HG03565 (cell line): Measurements from ENCODE around the gene AQP11.
"Not testable (repeated sequence)": the region's sequence is repeated elsewhere in the genome, so short reads cannot be mapped to it uniquely, and the experiment has no call there.

Experiments used
- ATAC-seq: cut with Tn5 transposase; IDR thresholded peaks from one replicate; pipeline ENCODE4 v1.9.1; 2021; ENCODE audit warnings: mild to moderate bottlenecking, moderate library complexity; ENCODE audit not compliant: unreplicated experiment

Gene AQP11

DNA sequence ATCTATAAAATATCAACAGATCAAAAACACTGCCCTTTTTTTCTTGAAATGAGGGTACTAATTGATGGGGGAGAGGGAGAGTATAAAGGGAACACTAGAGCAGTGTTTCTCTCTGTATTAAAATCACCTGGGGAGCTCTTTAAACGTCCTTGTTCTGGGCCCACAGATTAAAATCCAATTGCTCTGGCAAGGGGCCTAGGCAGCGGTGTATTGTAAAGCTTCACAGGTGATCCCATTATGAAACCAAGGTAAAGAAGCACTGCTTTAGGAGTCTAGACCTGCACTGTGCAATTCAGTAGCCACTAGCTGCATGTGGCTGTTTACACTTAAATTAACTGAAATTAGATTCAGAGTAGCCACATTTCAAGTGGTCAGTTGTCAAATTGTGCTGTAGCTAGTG lies 3.0 kb downstream of the AQP11 start:
- no peak for ATAC-seq

- no peak for ATAC-seq
Measured at GRCh38 chr11:77593883-77594282, 4.1 kb downstream of the AQP11 start.

DNA sequence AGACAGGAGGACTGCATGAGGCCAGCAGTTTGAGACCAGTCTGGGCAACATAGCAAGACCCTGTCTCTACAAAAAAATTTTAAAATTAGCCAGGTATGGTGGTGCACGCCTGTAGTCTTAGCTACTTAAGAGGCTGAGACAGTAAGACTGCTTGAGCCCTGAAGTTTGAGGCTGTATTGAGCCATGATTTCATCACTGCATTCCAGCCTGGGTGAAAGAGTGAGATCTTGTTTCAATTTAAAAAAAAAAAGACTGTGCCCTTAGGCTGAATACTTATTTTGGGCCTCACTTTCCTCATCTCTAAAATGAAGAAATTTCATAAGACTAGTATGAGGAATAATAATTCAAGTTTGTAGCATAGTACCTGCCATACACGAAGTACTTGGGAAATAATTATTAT lies 6.9 kb downstream of the AQP11 start:
- no peak for ATAC-seq

DNA sequence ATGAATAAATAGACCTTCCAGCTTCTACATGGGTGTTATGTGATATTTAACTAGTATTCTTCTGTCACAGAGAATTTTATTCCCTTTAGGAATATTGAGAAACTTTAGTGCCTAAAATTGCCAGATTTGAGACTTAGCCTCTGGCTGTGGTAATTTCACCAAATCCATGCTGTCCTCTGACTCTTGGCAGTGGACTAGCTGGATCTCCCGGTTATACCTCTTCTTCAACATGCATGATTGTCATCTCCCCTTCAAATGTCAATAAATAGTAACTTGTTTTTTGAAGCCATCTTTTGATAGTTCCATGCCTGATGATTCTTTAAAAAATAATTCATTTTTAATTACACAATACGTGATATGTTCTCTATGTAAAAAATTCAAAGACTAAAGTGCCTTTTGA lies 8.4 kb downstream of the AQP11 start:
- ATAC-seq, result no peak

DNA sequence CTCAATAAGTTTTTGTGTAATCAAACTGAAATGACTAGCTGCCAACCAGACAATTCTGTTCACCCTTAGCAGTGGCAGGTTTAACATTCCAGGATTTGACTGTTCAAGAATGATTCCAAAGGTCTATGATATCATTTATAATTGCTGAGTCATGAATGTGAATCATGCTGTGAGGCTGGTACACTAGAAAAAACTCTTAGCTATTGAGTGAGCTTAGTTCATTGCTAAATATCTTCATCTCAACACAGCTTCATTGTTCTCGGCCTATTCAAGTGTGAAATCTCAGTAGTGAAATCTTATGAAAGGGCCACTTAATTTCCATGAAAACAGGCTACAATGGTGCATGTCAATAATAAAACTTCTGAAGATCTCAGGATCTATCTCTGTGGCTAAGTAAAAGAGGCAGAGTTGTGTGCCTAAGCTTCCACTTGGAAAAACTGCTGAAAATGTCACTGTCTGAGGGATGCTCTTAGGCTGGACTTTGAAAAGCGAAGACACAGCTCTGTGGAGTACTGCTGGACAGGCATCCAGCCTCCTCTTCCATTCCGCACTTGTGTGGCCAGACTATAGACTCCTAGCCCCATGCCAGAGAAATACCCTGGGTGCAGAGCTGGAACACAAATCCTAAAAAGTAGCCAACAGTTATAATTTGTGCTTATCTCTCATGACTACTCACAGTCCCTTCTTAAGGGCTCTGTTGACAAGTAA lies 12.8 kb downstream of the AQP11 start:
- ATAC-seq, result no peak

DNA sequence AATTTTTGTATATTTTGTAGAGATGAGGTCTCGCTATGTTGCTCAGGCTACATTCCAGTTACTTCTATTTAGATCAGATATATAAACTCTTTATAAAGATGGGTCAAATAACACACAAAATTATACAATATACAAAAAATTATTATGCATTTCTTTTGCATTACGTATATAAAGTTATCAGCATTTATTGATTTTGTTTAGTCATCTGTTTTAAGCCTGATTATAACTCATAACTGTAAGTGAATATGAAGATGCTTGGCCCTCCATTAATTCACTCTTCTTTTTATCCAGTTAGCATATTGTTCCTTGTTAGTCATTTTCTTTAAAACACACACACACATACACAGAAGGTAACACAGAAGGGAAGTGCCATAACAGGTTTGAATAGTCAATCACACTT lies 14.5 kb downstream of the AQP11 start:
- no peak for ATAC-seq

GRCh38 chr11:77609234-77609633 lies 19.5 kb downstream of the AQP11 start:
- no peak for ATAC-seq

- ATAC-seq, result no peak
Measured at GRCh38 chr11:77611921-77612320, 22.2 kb downstream of the AQP11 start.

DNA sequence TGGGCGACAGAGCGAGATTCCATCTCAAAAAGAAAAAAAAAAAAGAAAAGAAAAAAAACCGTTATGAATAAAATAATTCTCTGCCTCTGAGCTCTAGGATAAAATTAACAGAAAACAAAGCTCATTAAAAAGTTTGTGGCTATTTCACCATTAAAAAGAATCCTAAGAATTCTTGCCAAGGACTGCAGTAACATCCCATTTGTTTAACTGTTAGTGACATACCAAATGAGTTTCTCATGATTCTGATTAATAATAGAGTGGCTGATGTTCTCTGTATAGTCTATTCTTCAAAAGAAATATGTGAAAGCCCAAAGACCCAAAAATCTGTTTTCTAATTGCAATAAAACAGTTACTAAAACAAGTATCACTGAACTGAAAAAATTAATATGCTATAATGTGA lies 28.1 kb downstream of the AQP11 start:
- ATAC-seq, result no peak

- no peak for ATAC-seq
Measured at GRCh38 chr11:77619576-77620198, 29.9 kb downstream of the AQP11 start.

DNA sequence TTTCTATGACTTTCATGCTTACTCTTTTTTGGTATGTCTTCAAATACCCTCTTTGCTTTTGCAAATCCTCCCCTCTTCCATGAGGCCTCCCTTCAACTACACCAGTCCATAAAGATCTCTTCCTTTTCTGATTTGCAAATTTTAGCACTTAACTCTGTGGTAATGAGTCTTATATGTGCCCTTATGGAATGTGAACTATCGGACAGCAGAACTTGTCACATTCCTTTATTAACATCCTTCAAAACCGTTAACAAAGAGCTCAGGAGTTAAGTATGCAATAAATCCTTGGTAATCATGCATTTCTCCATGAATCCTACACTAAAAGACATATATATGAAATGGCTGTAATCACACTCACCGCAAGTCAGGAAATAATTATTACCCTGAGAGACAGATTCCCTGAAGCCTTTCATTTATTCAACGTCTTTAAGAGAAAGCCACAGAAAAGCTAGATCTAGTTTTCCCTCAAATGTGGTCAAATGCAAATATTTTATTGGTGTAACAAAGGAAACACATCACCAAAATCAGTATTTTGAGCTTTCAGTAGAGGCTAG lies 40.5 kb downstream of the AQP11 start:
- ATAC-seq, result no peak

DNA sequence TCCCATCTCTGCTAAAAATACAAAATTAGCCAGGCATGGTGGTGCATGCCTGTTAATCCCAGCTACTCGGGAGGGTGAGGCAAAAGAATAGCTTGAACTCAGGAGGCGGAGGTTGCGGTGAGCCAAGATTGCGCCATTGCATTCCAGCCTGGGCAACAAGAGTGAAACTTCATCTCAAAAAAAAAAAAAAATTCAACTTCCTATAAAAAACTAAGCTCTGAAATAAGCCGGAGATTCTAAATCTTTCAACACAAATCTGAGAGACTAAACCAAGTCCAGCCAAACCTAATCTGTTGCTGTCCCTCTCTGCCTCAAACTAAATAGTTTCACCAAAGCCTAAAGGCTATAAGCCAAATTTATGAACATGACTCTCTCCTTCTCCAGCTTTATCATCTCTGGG lies 44.2 kb downstream of the AQP11 start:
- not testable (repeated sequence) for ATAC-seq

DNA sequence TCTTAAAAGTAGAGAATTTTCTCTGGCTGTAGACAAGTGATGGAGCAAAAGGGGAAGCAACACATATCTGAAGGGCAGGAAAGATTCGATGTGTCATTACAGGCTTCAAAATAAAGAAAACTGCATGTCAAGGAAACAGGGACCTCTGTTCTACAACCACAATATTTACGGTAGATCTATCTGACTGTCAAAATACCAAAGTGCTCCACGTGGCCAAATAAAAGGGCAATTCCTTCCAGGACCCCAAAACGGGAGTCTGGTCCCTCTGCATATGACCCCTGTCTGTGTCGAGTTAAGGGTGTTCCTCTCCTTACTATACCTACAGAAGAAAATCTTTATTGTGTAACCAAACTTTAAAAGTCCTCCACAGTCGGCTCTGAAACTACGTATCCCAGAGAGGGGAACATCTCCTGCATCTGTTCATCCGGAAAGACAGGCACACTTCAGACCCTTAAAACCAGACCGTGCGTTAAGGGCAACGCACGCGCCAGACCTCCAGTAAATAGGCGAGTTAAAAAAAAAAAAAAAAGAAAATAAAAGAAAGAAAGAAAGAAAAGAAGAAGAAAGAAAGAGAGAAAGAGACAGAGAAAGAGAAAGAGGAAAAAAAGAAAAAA lies 47.1 kb downstream of the AQP11 start:
- no peak for ATAC-seq

- peak; percentile 93 for ATAC-seq
Measured at GRCh38 chr11:77637345-77638165, 47.8 kb downstream of the AQP11 start, which contains the start of gene CLNS1A. CLNS1A (minus strand) TSS chr11:77637794; CDS start chr11:77637714, 80 bp downstream.

DNA sequence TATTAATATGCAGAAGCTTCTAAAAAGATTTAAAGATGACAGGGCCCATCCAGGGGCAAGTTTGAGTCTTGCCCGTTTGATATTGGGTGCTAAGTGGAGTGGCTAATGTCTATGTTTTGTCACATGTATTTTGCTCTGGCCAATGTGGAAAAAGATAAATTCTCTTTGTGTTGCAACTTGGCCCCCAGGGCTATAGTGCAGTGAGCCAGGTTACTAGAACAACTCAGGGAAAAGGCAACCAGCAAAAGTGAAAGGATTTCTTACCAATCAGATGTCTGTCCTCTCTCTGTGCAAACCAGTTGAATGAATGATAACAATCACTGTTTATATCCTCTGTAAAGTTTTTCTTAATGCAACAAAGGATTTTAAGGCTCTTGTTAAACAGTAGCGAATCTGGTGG lies 52.5 kb downstream of the AQP11 start:
- no peak for ATAC-seq

DNA sequence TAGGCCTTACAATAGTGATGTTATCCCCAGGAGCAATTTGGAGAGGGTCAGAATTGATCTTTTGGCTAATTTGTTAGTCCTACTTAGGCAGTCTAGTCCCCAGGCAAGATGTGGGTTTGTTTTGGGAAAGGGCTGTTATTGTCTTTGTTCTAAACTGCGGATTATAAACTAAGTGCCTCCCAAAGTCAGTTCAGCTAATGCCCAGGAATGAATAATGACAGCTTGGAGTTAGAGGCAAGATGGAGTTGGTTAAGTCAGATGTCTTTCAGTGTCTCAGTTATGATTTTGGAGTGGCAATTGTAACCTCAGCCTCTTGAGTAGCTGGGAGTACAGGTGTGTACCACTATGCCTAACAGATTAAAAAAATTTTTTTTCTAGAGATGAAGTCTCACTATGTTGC lies 55.1 kb downstream of the AQP11 start:
- ATAC-seq, result no peak

DNA sequence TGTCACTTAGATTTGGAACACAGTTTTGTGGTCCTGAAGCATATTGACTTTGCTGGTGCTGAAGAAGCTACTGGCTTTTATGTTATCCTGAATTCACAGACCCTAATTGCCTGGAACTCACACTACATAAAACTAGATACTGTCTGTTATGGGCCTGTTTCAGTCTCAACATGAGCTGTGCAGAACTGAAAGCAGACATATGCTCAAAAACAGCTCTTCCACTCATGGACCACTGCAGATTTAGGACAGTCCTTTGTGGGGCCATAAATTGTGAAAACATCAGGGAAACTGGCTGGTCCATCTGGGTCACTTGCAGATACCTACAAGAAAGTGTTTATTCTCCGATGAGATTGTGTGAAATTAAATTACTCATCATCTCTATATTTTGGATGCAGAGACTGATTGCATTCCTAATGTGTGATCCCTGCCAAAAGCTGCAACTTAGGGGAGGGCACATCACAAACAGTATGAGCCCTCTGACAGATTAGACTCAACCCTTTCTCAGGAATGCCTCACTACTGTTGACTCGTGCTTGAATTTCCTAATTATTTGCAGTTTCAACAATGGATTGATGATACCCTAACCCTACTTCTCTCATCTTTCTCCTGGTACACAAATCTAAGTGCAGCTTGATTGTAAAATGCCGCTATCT lies 58.0 kb downstream of the AQP11 start:
- no peak for ATAC-seq

GRCh38 chr11:77650123-77650522 lies 60.4 kb downstream of the AQP11 start:
- no peak for ATAC-seq

DNA sequence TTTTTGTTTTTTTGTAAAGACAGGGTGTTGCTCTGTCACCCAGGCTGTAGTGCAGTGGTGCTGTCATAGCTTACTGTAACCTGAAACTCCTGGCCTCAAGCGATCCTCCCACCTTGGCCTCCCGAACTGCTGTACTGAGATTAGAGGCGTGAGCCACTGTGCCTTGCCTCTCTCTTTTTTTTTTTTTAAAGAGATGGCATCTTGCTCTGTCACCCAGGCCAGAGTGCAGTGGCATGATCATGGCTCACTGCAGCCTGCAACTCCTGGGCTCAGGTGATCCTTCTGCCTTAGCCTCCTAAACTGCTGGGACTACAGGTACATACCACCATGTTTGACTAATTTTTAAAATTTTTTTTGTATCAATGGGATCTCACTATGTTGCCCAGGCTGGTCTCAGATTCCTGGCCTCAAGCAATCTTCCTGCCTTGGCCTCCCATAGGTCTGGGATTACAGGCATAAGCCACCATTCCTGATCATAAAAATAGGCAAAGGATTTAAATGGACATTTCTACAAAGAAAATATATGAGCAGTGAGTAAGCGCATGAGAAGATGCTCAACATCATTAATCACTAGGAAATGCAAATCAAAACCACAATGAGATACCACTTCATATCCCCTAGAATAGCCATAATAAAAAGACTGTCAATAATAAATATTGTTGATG lies 65.1 kb downstream of the AQP11 start:
- no peak for ATAC-seq

DNA sequence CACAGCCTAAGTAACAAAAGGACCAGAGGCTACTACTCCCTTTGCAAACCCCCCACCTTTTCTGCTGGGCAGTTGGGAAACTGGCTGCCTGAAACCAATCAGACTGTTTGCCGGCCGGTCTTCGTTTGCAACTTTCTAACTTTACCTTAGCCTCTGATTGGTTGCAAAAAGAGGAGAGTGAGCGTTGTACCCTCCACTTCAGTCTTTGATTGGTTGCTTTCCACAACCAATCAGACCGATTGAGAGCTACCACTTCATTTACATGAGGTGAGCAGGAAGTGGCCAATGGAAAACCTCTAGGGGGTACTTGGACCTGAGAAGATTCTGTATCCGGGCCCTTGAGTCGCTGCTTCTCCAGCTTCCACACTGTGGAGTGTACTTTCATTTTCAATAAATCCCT lies 66.6 kb downstream of the AQP11 start:
- no peak for ATAC-seq
